Right lobe of liver (tissue), 6 donors: Measurements from ENCODE around the gene AAGAB. TPM values are rescaled to one million over a fixed set of nuclear protein-coding genes. Genes with fewer than 3 reads are reported as not detected.

ENCODE experiments used
- ATAC-seq, 4 donors: fragments of 200-7000 bp; cut with Tn5 transposase; one replicate each; pipeline ENCODE4 v1.9.1; 2020; ENCODE audit warnings: mild to moderate bottlenecking in 4 of 4, moderate library complexity in 4 of 4
- DNase-seq, 3 donors: peaks; one replicate each; pipeline ENCODE4 v3.0.0-alpha.2; 2020
- H3K27ac ChIP-seq, 3 donors: fragments of 200-600 bp; one replicate each; pipeline ENCODE4 v1.8.0; 2022
- H3K27me3 ChIP-seq, 2 donors: fragments of 200-600 bp; one replicate each; pipeline ENCODE4 v1.8.0; 2022
- H3K36me3 ChIP-seq, 4 donors: fragments of 200-600 bp; sonication (generic) in 1 of 4; one replicate each; pipeline versions ENCODE4 v1.5.1 to v1.8.0; 2017 to 2022; ENCODE audit warnings: control low read depth in 1 of 4
- H3K4me1 ChIP-seq, 4 donors: fragments of 200-600 bp; sonication (generic) in 1 of 4; one replicate each; pipeline versions ENCODE4 v1.5.1 to v1.8.0; 2017 to 2022; ENCODE audit warnings: control low read depth in 1 of 4
- H3K4me3 ChIP-seq, 3 donors: fragments of 200-600 bp; one replicate each; pipeline ENCODE4 v1.8.0; 2022
- H3K9me3 ChIP-seq, 4 donors: fragments of 200-600 bp; sonication (generic) in 1 of 4; one replicate each; pipeline versions ENCODE4 v1.5.1 to v1.8.0; 2017 to 2022; ENCODE audit warnings: control low read depth in 1 of 4
- CTCF ChIP-seq, 4 donors: fragments of 200-600 bp in 3 of 4; fragments of 450-650 bp in 1 of 4; IDR thresholded peaks; one replicate each; pipeline versions ENCODE4 v1.5.1 to v1.8.0; 2016 to 2022; ENCODE audit warnings: antibody characterized with exemption in 4 of 4, mild to moderate bottlenecking in 2 of 4
- POLR2A ChIP-seq: fragments of 450-650 bp; IDR thresholded peaks from one replicate; pipeline ENCODE4 v1.6.1; 2017; ENCODE audit warnings: antibody characterized with exemption, mild to moderate bottlenecking
- WGBS: methylation state at CpG from one replicate; pipeline ENCODE4 v1.1.6; 2018; ENCODE audit warnings: low coverage, low lambda C conversion rate; ENCODE audit not compliant: insufficient coverage; ENCODE audit errors: missing lambda C conversion rate; 5-methylcytosine and 5-hydroxymethylcytosine counted together
- intact Hi-C, 2 donors: fragments of 100-400 bp; cut with DNase I; formaldehyde crosslinking; loops; one replicate each; pipeline versions ENCODE4 v1.11.2 to v1.14.1; 2022
- total RNA-seq, 6 experiments: library from RNA; depleted of rRNA in 2 of 6; stranded (reverse); fragments of >200 nt in 2 of 6; fragmentation: NEBNext Ultra II Directional in 3 of 6; extraction: Animal tissue kit (Norgen Biotek cat#: 25700) in 3 of 6; gene quantifications; one replicate each; pipeline versions ENCODE4 v1.1.0 to v1.2.4, GENCODE V29; 2016 to 2023
- donor health status: DM: no; HTN: yes; CAD: no.
- donor health status: DM: no; HTN: no; CAD: no.
- donor health status: DM: no; HTN: no; CAD: no.
- donor health status: DM: no; HTN: yes; CAD: no.
- donor health status: DM: no; HTN: yes; CAD: no.

The AAGAB gene
- total RNA-seq, 6 experiments from 2014 or later = 11.0 to 15.6 (median 13.6) TPM

DNA sequence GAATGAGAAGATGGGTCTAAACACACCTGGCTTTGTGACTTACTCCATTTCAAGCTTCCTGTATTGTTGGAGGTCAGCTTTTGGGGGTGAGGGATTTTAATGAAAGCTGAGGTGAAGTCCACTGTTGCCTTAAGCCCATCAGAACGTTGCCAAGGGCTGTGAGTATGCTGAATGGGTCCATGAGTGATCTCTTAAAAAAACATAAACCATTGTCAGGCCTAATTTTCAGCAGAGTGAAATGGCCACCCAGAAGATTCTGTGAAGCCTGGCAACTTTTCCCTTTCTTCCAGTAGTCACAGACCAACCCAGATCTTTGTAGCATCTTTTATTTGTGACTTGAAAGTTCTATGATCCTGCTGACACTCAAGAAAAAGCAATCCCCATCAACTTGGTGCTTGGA lies 102.0 kb downstream of the AAGAB start:
- ATAC-seq = no peak
- Histone ChIP-seq H3K27ac (no peak overlapping the region), H3K36me3 (no peaks in the 10 kb centered on the region), H3K4me1 (peaks cover 0 to 37% (median 19%) of the 10 kb centered on the region in 4 donors), H3K27me3 (no peaks in the 10 kb centered on the region), H3K4me3 (no peak overlapping the region), H3K9me3 (no peaks in the 10 kb centered on the region)
- no peak for DNase-seq
- no peak for TF ChIP-seq CTCF (IDR thresholded peaks at IDR 0.05)
- no peak for TF ChIP-seq POLR2A
- WGBS = 60% methylated on average over 1 of the region's 1 CpG
- intact Hi-C loops = no loop called here

Other genes starting within 250 kb of the AAGAB start
- gene SMAD3, start 189.1 kb downstream of the AAGAB start, total RNA-seq = 10 to 100 TPM in 5 of 6 experiments, 1 to 10 TPM in 1; 9.2 to 34.0 (median 14.4) TPM
- 1 to 10 TPM in 5 of 6 experiments, under 1 TPM in 1; 0.91 to 2.3 (median 1.4) TPM for gene IQCH, start 125 bp upstream of the AAGAB start, total RNA-seq